ENCODE measurements around the gene BRD2.

The BRD2 gene

DNA sequence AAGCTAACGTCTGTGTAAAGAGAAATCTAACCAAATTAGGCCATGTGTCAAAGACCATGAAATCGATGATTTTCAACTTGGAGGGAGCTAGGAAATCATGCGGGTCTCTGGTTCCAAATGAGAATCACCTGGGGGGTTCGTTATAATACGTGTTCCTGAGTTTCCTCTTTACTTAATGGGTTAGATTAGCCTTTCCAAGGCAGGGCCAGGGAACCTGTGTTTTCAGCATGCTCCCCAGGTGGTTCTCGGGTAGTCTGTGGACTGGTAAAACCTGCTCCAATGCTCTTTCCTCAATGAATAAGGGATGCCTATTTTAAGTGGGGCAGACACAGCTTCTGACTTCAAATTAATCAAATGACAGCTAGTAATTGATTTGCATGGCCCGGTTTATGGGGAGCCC is 42.0 kb downstream of the BRD2 start:
- Histone ChIP-seq H3K36me3 (ENCODE audit: control insufficient read depth, insufficient read depth, low read length) (peaks cover 14% of the 10 kb centered on the region), H3K27me3 (replicated peaks; ENCODE audit: control insufficient read depth, insufficient read depth, low read length) (no peaks in the 10 kb centered on the region), H3K4me3 (replicated peaks; ENCODE audit: low read depth, low read length) (no peak overlapping the region)
- DNase-seq (ENCODE audit: extremely low read depth, insufficient read length) = no peak
- TF ChIP-seq, protein P1, sequence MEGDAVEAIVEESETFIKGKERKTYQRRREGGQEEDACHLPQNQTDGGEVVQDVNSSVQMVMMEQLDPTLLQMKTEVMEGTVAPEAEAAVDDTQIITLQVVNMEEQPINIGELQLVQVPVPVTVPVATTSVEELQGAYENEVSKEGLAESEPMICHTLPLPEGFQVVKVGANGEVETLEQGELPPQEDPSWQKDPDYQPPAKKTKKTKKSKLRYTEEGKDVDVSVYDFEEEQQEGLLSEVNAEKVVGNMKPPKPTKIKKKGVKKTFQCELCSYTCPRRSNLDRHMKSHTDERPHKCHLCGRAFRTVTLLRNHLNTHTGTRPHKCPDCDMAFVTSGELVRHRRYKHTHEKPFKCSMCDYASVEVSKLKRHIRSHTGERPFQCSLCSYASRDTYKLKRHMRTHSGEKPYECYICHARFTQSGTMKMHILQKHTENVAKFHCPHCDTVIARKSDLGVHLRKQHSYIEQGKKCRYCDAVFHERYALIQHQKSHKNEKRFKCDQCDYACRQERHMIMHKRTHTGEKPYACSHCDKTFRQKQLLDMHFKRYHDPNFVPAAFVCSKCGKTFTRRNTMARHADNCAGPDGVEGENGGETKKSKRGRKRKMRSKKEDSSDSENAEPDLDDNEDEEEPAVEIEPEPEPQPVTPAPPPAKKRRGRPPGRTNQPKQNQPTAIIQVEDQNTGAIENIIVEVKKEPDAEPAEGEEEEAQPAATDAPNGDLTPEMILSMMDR (IDR thresholded peaks at IDR 0.05; ENCODE audit: insufficient read depth, low read length, poor library complexity, severe bottlenecking) = no peak

DNA sequence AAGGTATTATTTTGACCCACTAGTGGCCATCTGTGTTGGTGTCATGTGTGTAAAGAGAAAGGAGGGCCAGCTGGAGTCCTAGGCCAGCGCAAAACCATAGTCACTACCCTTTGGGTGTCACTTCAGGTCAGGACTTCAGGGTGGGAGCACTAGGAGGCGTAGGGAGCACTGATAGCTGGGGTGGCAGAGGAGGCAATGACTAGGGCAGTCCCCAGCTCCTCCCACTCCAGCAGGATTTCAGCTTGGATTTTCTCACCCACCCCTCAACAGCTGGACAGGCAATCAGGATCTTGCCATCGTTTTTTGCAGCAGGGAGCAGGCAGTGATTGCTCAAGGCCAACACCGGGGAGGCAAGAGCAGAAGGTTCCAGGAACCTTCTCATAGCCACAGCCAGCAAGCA is 45.2 kb downstream of the BRD2 start:
- H3K4me3 ChIP-seq (replicated peaks; ENCODE audit: low read depth, low read length) = no peak overlapping the region
- H3K36me3 ChIP-seq (ENCODE audit: control insufficient read depth, insufficient read depth, low read length) = no peaks in the 10 kb centered on the region
- no peak for DNase-seq (ENCODE audit: extremely low read depth, insufficient read length)
- H3K27me3 ChIP-seq (replicated peaks; ENCODE audit: control insufficient read depth, insufficient read depth, low read length) = no peaks in the 10 kb centered on the region
- TF ChIP-seq, protein P1 (IDR thresholded peaks at IDR 0.05; ENCODE audit: insufficient read depth, low read length, poor library complexity, severe bottlenecking) = no peak

DNA sequence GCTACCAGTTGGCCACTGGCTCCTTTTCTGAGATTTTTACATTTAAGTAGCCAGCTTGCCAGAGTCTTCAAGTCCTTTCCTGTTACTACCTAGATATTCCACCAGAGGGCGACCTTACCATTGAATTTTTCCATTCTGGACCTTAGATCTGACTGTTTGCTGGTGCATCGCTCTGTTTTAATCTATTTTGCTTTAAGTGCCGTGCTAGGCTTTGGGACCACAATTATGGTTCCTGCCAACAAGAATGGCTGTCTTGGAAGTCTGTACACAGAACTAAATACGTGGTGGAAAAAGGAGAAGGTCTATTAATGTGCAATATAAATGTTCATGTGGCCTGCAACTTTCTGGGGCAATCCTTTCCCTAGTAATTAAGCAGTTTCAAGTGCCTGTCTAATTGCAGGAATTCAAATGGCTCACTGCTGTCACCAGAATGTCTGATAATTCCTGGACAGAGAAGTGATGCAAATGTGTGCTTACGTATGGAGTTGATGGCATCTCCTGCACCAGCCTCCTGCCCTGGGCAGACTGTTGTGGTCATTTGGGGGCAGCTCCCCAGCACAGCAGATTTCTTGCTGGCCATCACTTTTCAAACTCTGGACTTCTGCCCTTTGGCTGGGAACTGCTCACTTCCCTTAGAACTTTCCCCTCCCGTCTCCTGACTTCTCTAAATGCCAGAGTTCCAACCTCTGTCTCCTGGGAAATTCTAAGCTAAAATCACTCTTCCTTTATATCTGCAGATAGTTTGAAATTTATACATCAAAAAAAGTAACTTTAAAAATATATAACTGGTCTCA is 46.6 kb downstream of the BRD2 start:
- peak; percentile 64 for DNase-seq (ENCODE audit: extremely low read depth, insufficient read length)
- TF ChIP-seq, protein P1 (IDR thresholded peaks at IDR 0.05; ENCODE audit: insufficient read depth, low read length, poor library complexity, severe bottlenecking) = peak; percentile 61
- H3K36me3 ChIP-seq (ENCODE audit: control insufficient read depth, insufficient read depth, low read length) = no peaks in the 10 kb centered on the region
- H3K27me3 ChIP-seq (replicated peaks; ENCODE audit: control insufficient read depth, insufficient read depth, low read length) = no peaks in the 10 kb centered on the region
- no peak overlapping the region for H3K4me3 ChIP-seq (replicated peaks; ENCODE audit: low read depth, low read length)

DNA sequence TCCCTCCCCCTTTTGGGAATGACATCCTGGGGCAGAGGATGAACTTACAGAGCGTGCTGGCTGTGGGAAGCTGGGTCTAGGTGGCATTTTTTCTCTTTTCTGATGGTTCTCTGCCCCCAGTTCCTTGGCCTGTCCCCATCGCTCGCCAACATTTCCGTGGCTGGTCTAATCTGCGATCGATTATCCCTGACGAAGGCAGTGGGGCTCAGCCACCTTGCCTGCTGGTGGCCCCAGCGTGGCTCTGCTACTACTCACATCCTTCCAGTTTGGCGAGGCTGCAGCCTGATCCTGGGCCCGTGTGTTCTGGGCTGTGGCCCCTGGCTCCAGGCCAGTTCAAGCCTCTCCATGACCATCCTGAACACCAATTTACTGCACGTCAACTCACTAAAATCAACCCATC is 47.4 kb downstream of the BRD2 start:
- DNase-seq (ENCODE audit: extremely low read depth, insufficient read length) = no peak
- no peak overlapping the region for H3K4me3 ChIP-seq (replicated peaks; ENCODE audit: low read depth, low read length)
- TF ChIP-seq, protein P1 (IDR thresholded peaks at IDR 0.05; ENCODE audit: insufficient read depth, low read length, poor library complexity, severe bottlenecking) = no peak
- no peaks in the 10 kb centered on the region for H3K27me3 ChIP-seq (replicated peaks; ENCODE audit: control insufficient read depth, insufficient read depth, low read length)
- no peaks in the 10 kb centered on the region for H3K36me3 ChIP-seq (ENCODE audit: control insufficient read depth, insufficient read depth, low read length)

DNA sequence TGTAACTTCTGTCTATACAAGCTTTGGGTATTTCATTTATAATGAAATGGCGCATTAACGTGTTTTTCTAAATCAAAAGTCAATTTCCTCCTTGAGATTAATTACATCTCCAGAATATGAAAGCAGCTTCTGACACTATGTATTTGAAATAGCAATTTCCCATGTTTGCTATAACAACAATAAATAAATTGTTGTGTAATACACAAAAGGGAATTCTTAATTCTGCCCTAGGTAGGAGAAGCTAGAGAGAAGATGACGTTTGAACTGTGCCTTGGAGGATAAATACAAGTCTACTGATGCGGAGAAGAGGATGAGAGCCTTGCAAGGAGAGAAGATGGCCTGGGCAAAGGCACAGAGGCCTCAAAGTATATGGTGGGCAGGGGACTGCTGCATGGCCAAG is 48.6 kb downstream of the BRD2 start:
- no peaks in the 10 kb centered on the region for H3K36me3 ChIP-seq (ENCODE audit: control insufficient read depth, insufficient read depth, low read length)
- no peak overlapping the region for H3K4me3 ChIP-seq (replicated peaks; ENCODE audit: low read depth, low read length)
- H3K27me3 ChIP-seq (replicated peaks; ENCODE audit: control insufficient read depth, insufficient read depth, low read length) = no peaks in the 10 kb centered on the region
- TF ChIP-seq, protein P1 (IDR thresholded peaks at IDR 0.05; ENCODE audit: insufficient read depth, low read length, poor library complexity, severe bottlenecking) = no peak
- no peak for DNase-seq (ENCODE audit: extremely low read depth, insufficient read length)
